Right ventricle myocardium inferior (tissue), 1 donor: ENCODE data around the gene SMARCAD1. TPM values are rescaled to one million over a fixed set of nuclear protein-coding genes. Genes with fewer than 3 reads are reported as not detected.

Experiments
- ATAC-seq: fragments of 200-7000 bp; cut with Tn5 transposase; one replicate; pipeline ENCODE4 v1.9.1; 2020; ENCODE audit warnings: mild to moderate bottlenecking, moderate library complexity
- DNase-seq: peaks from one replicate; pipeline ENCODE4 v3.0.0; 2021; ENCODE audit errors: missing footprints
- intact Hi-C: fragments of 100-400 bp; cut with DNase I; formaldehyde crosslinking; loops from one replicate; pipeline ENCODE4 v1.11.0; 2022
- total RNA-seq: library from RNA; stranded (reverse); fragmentation: NEBNext Ultra II Directional; extraction: Animal tissue kit (Norgen Biotek cat#: 25700); gene quantifications from one replicate; pipeline ENCODE4 v1.2.1, GENCODE V29; 2021
- donor health status: DM: no; HTN: yes; CAD: no; lungs with severe emphysema.

Gene SMARCAD1
- total RNA-seq, 1 donor from 2014 or later, result 9.2 TPM

GRCh38 chr4:94219402-94219801 lies 11.7 kb downstream of the SMARCAD1 start:
- ATAC-seq, result no peak
- no peak for DNase-seq
- intact Hi-C loops, result no loop called here

GRCh38 chr4:94221916-94222315 lies 14.3 kb downstream of the SMARCAD1 start:
- no peak for DNase-seq
- intact Hi-C loops, result no loop called here
- no peak for ATAC-seq

- DNase-seq (no peak), ATAC-seq (no peak)
- intact Hi-C loops, result no loop called here
These were observed 17.8 kb downstream of the SMARCAD1 start for GRCh38 chr4:94225449-94225848.

GRCh38 chr4:94226763-94227162 lies 19.1 kb downstream of the SMARCAD1 start:
- ATAC-seq (no peak), DNase-seq (no peak)
- intact Hi-C loops, result no loop called here

- intact Hi-C loops, result no loop called here
- ATAC-seq (peak; percentile 44), DNase-seq (no peak)
These were observed 21.0 kb downstream of the SMARCAD1 start for GRCh38 chr4:94228493-94229216.

- DNase-seq (peak; percentile 51), ATAC-seq (no peak)
- intact Hi-C loops, result no loop called here
These were observed 24.9 kb downstream of the SMARCAD1 start for GRCh38 chr4:94232519-94232918.

- no peak for DNase-seq
- ATAC-seq, result no peak
- intact Hi-C loops, result no loop called here
These were observed 28.2 kb downstream of the SMARCAD1 start for GRCh38 chr4:94235825-94236224.

- no peak for ATAC-seq
- intact Hi-C loops, result no loop called here
- no peak for DNase-seq
These were observed 29.6 kb downstream of the SMARCAD1 start for GRCh38 chr4:94237271-94237670.

- intact Hi-C loops, result no loop called here
- ATAC-seq (no peak), DNase-seq (no peak)
These were observed 30.5 kb downstream of the SMARCAD1 start for GRCh38 chr4:94238160-94238559.

GRCh38 chr4:94240384-94240783 lies 32.7 kb downstream of the SMARCAD1 start:
- DNase-seq, result no peak
- no peak for ATAC-seq
- intact Hi-C loops, result no loop called here

GRCh38 chr4:94244087-94244828 lies 36.6 kb downstream of the SMARCAD1 start:
- intact Hi-C loops, result no loop called here
- peak; percentile 64 for ATAC-seq
- DNase-seq, result no peak

GRCh38 chr4:94244829-94245185 lies 37.1 kb downstream of the SMARCAD1 start:
- intact Hi-C loops, result no loop called here
- peak; percentile 71 for ATAC-seq
- DNase-seq, result no peak

GRCh38 chr4:94251094-94251493 lies 43.4 kb downstream of the SMARCAD1 start:
- DNase-seq (no peak), ATAC-seq (no peak)
- intact Hi-C loops, result loop anchor here (5.0 kb wide), 1 partner anchor 354 kb away; no protein-coding TSS in a partner anchor

- ATAC-seq, result no peak
- intact Hi-C loops, result loop anchor here (5.0 kb wide), 1 partner anchor 356 kb away; no protein-coding TSS in a partner anchor
- no peak for DNase-seq
These were observed 45.4 kb downstream of the SMARCAD1 start for GRCh38 chr4:94253036-94253435.

GRCh38 chr4:94256144-94256783 lies 48.6 kb downstream of the SMARCAD1 start:
- intact Hi-C loops, result loop anchor here (5.0 kb wide), 1 partner anchor 464 kb away; no protein-coding TSS in a partner anchor
- ATAC-seq, result no peak

GRCh38 chr4:94256828-94257227 lies 49.2 kb downstream of the SMARCAD1 start:
- ATAC-seq (no peak), DNase-seq (no peak)
- intact Hi-C loops, result loop anchor here (5.0 kb wide), 1 partner anchor 465 kb away; no protein-coding TSS in a partner anchor

More at GRCh38 chr4:94256144-94256783, 48.6 kb downstream of the SMARCAD1 start:
- DNase-seq, result no peak

- intact Hi-C loops, result no loop called here
- DNase-seq (no peak), ATAC-seq (no peak)
These were observed 54.7 kb downstream of the SMARCAD1 start for GRCh38 chr4:94262163-94263016.

GRCh38 chr4:94267037-94267436 lies 59.4 kb downstream of the SMARCAD1 start:
- ATAC-seq, result no peak
- intact Hi-C loops, result no loop called here
- no peak for DNase-seq

- intact Hi-C loops, result no loop called here
- ATAC-seq, result no peak
- no peak for DNase-seq
These were observed 63.6 kb downstream of the SMARCAD1 start for GRCh38 chr4:94271248-94271647.
